PC-3 (cell line): Measurements from ENCODE around the gene TRAPPC4.

Experiments
- EZH2 ChIP-seq: fragments of 300-600 bp; sonication (generic); IDR thresholded peaks from one replicate; pipeline ENCODE4 v1.6.1; 2017; ENCODE audit warnings: antibody characterized with exemption, mild to moderate bottlenecking, low read length; ENCODE audit not compliant: unreplicated experiment
- EZH2phosphoT487 ChIP-seq: fragments of 300-600 bp; sonication (generic); IDR thresholded peaks from 2 replicates; pipeline ENCODE4 v1.6.1; 2018; ENCODE audit warnings: mild to moderate bottlenecking, antibody characterized with exemption, low read length, borderline replicate concordance
- TF ChIP-seq, protein P1 (sequence below): fragments of 300-600 bp; sonication (generic); conservative IDR thresholded peaks from 2 replicates; pipeline ENCODE4 v1.5.1; 2017; ENCODE audit warnings: antibody characterized with exemption, low read depth, mild to moderate bottlenecking, low read length

GRCh38 chr11:119038884-119039283, 20.3 kb downstream of the TRAPPC4 start:
- TF ChIP-seq, protein P1, sequence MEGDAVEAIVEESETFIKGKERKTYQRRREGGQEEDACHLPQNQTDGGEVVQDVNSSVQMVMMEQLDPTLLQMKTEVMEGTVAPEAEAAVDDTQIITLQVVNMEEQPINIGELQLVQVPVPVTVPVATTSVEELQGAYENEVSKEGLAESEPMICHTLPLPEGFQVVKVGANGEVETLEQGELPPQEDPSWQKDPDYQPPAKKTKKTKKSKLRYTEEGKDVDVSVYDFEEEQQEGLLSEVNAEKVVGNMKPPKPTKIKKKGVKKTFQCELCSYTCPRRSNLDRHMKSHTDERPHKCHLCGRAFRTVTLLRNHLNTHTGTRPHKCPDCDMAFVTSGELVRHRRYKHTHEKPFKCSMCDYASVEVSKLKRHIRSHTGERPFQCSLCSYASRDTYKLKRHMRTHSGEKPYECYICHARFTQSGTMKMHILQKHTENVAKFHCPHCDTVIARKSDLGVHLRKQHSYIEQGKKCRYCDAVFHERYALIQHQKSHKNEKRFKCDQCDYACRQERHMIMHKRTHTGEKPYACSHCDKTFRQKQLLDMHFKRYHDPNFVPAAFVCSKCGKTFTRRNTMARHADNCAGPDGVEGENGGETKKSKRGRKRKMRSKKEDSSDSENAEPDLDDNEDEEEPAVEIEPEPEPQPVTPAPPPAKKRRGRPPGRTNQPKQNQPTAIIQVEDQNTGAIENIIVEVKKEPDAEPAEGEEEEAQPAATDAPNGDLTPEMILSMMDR: no peak
- TF ChIP-seq EZH2phosphoT487: no peak
- no peak for TF ChIP-seq EZH2
